CD14-positive monocyte (primary cell): ENCODE data around the gene MSRB1. TPM values are rescaled to one million over a fixed set of nuclear protein-coding genes. Genes with fewer than 3 reads are reported as not detected.

Experiments
- DNase-seq, 3 donors: peaks; one replicate each; pipeline ENCODE4 v3.0.0-alpha.2; 2011 to 2022
- H2AFZ ChIP-seq: 2 replicates; pipeline ENCODE4 v1.6.0; 2012; ENCODE audit warnings: mild to moderate bottlenecking, low read depth, low read length, inconsistent platforms; ENCODE audit not compliant: insufficient read depth, poor library complexity, severe bottlenecking
- H3K27ac ChIP-seq, 2 donors: 1 replicate in 1 of 2; 2 replicates in 1 of 2; pipeline ENCODE4 v1.5.1; 2012 to 2013; ENCODE audit warnings: low read length in 2 of 2, control low read depth in 1 of 2, inconsistent platforms in 1 of 2, low read depth in 1 of 2, mild to moderate bottlenecking in 1 of 2
- H3K27me3 ChIP-seq, 2 donors: one replicate each; pipeline versions ENCODE4 v1.6.0 to v1.6.1; 2011 to 2013; ENCODE audit warnings: low read length in 2 of 2; ENCODE audit not compliant: control insufficient read depth in 2 of 2, insufficient read depth in 2 of 2
- H3K36me3 ChIP-seq, 2 donors: replicated peaks in 1 of 2; 1 replicate in 1 of 2; 2 replicates in 1 of 2; pipeline versions ENCODE4 v1.5.1 to v1.6.1; 2012 to 2013; ENCODE audit warnings: low read length in 2 of 2, control low read depth in 1 of 2, inconsistent platforms in 1 of 2, mild to moderate bottlenecking in 1 of 2; ENCODE audit not compliant: insufficient read depth in 2 of 2, control insufficient read depth in 1 of 2
- H3K4me1 ChIP-seq, 2 donors: 1 replicate in 1 of 2; 2 replicates in 1 of 2; pipeline versions ENCODE4 v1.5.1 to v1.6.1; 2012 to 2013; ENCODE audit warnings: low read length in 2 of 2, control low read depth in 1 of 2, inconsistent platforms in 1 of 2, mild to moderate bottlenecking in 1 of 2, moderate library complexity in 1 of 2; ENCODE audit not compliant: insufficient read depth in 2 of 2, control insufficient read depth in 1 of 2
- H3K4me2 ChIP-seq: replicated peaks from 2 replicates; pipeline ENCODE3; 2012; ENCODE audit warnings: low read length, moderate library complexity, mild to moderate bottlenecking; ENCODE audit not compliant: poor library complexity, severe bottlenecking; ENCODE audit errors: extremely low read depth
- H3K4me3 ChIP-seq, 3 experiments: fragments of 200-600 bp in 1 of 3; sonication (generic) in 1 of 3; replicated peaks in 1 of 3; 1 replicate in 2 of 3; 2 replicates in 1 of 3; pipeline ENCODE4 v1.5.1; 2011 to 2013; ENCODE audit warnings: low read length in 3 of 3, mild to moderate bottlenecking in 3 of 3, control low read depth in 2 of 3, low read depth in 2 of 3, inconsistent platforms in 1 of 3, moderate library complexity in 1 of 3
- H3K79me2 ChIP-seq: 2 replicates; pipeline ENCODE4 v1.6.0; 2012; ENCODE audit warnings: mild to moderate bottlenecking, control low read depth, inconsistent platforms, low read length, moderate library complexity; ENCODE audit not compliant: insufficient read depth
- H3K9ac ChIP-seq: 2 replicates; pipeline ENCODE4 v1.6.0; 2017; ENCODE audit warnings: low read length, mild to moderate bottlenecking; ENCODE audit not compliant: insufficient read depth, poor library complexity, severe bottlenecking
- H3K9me3 ChIP-seq, 2 donors: replicated peaks in 1 of 2; 1 replicate in 1 of 2; 2 replicates in 1 of 2; pipeline versions ENCODE4 v1.5.1 to v1.6.1; 2012 to 2013; ENCODE audit warnings: low read length in 2 of 2, control low read depth in 1 of 2; ENCODE audit not compliant: control insufficient read depth in 1 of 2, insufficient read depth in 1 of 2
- H4K20me1 ChIP-seq: 2 replicates; pipeline ENCODE4 v1.6.0; 2012; ENCODE audit warnings: mild to moderate bottlenecking, low read length, control low read depth, moderate library complexity; ENCODE audit not compliant: insufficient read depth
- H3K27ac Mint-ChIP-seq, 7 donors: one replicate each; pipeline ENCODE4 v1.8.0; 2020; ENCODE audit warnings: mild to moderate bottlenecking in 7 of 7, mixed read lengths in 7 of 7, moderate library complexity in 6 of 7, inconsistent platforms in 2 of 7
- H3K27me3 Mint-ChIP-seq, 3 donors: one replicate each; pipeline ENCODE4 v1.8.0; 2021 to 2022; ENCODE audit warnings: low read depth in 3 of 3, mild to moderate bottlenecking in 3 of 3, mixed read lengths in 3 of 3, moderate library complexity in 3 of 3, inconsistent platforms in 1 of 3
- H3K36me3 Mint-ChIP-seq, 2 donors: one replicate each; pipeline ENCODE4 v1.8.0; 2020; ENCODE audit warnings: mixed read lengths in 2 of 2, inconsistent platforms in 1 of 2, mild to moderate bottlenecking in 1 of 2
- H3K4me1 Mint-ChIP-seq: one replicate; pipeline ENCODE4 v1.8.0; 2020; ENCODE audit warnings: mild to moderate bottlenecking, mixed read lengths
- H3K4me3 Mint-ChIP-seq, 2 donors: one replicate each; pipeline ENCODE4 v1.8.0; 2020; ENCODE audit warnings: mild to moderate bottlenecking in 2 of 2, mixed read lengths in 2 of 2, moderate library complexity in 1 of 2
- H3K9me3 Mint-ChIP-seq, 7 donors: one replicate each; pipeline ENCODE4 v1.8.0; 2020 to 2022; ENCODE audit warnings: mixed read lengths in 7 of 7, mild to moderate bottlenecking in 6 of 7, moderate library complexity in 6 of 7, inconsistent platforms in 2 of 7
- CTCF ChIP-seq: fragments of 200-600 bp; IDR thresholded peaks from one replicate; pipeline ENCODE4 v1.8.0; 2022; ENCODE audit warnings: antibody characterized with exemption, mild to moderate bottlenecking
- WGBS: methylation state at CpG from one replicate; pipeline ENCODE4 v1.1.5; 2013; ENCODE audit warnings: missing lambda C conversion rate; ENCODE audit not compliant: insufficient coverage; 5-methylcytosine and 5-hydroxymethylcytosine counted together
- intact Hi-C, 2 donors: fragments of 100-400 bp; cut with micrococcal nuclease; formaldehyde crosslinking; loops; one replicate each; pipeline versions ENCODE4 v1.15.0 to v1.15.1; 2023
- polyA plus RNA-seq, 3 donors: library from polyadenylated mRNA; depleted of rRNA in 1 of 3; unstranded in 2 of 3; stranded (reverse) in 1 of 3; fragments of 300-500 nt in 2 of 3; fragments of >200 nt in 1 of 3; fragmentation: Illumina TruSeq in 2 of 3; gene quantifications; 1 replicate in 2 of 3; 2 replicates in 1 of 3; pipeline ENCODE4 v1.2.3, GENCODE V29; 2012 to 2021

Gene MSRB1
- polyA plus RNA-seq, 3 donors: 116 to 427 (median 416) TPM

- WGBS: 96% methylated on average over 5 of the region's 10 CpGs
- H4K20me1 ChIP-seq: peaks cover 7% of the 10 kb centered on the region
- intact Hi-C loops: no loop called here
- peaks cover 46 to 60% (median 48%) of the 10 kb centered on the region in 3 donors for H3K27me3 Mint-ChIP-seq
- H3K27ac ChIP-seq: no peak overlapping the region
- no peak for TF ChIP-seq CTCF
- peaks cover 2 to 12% of the 10 kb centered on the region in 2 donors for H3K9me3 ChIP-seq
- no peak for DNase-seq
- H3K27ac Mint-ChIP-seq: no peak overlapping the region
- peaks cover 24 to 44% of the 10 kb centered on the region in 2 donors for H3K27me3 ChIP-seq
- peaks cover 30 to 35% of the 10 kb centered on the region in 2 donors for H3K36me3 Mint-ChIP-seq
- no peak overlapping the region for H3K4me3 Mint-ChIP-seq
- H3K4me1 Mint-ChIP-seq: peaks cover 31% of the 10 kb centered on the region
- no peak overlapping the region for H3K4me3 ChIP-seq
- peaks cover 12 to 18% of the 10 kb centered on the region in 2 donors for H3K36me3 ChIP-seq
- H3K4me1 ChIP-seq: peaks cover 38 to 46% of the 10 kb centered on the region in 2 donors
- H3K4me2 ChIP-seq: no peak overlapping the region
- H2AFZ ChIP-seq: no peak overlapping the region
- H3K79me2 ChIP-seq: no peaks in the 10 kb centered on the region
- H3K9me3 Mint-ChIP-seq: peaks cover 0 to 25% (median 14%) of the 10 kb centered on the region in 7 donors
- no peak overlapping the region for H3K9ac ChIP-seq
Measured at GRCh38 chr16:1987198-1987597, 44.2 kb upstream of the MSRB1 start.

GRCh38 chr16:1985466-1986150, 42.6 kb upstream of the MSRB1 start:
- Histone ChIP-seq H3K4me1 (peaks cover 25 to 32% of the 10 kb centered on the region in 2 donors), H3K4me2 (peak overlapping the region; percentile 99), H3K36me3 (peaks cover 12 to 18% of the 10 kb centered on the region in 2 donors), H2AFZ (no peak overlapping the region), H3K9me3 (peaks cover 2 to 24% of the 10 kb centered on the region in 2 donors), H3K4me3 (peak overlapping the region in 1 of 3 experiments; percentile 87), H4K20me1 (peaks cover 4% of the 10 kb centered on the region), H3K9ac (no peak overlapping the region), H3K79me2 (no peaks in the 10 kb centered on the region), H3K27me3 (peaks cover 32 to 49% of the 10 kb centered on the region in 2 donors), H3K27ac (no peak overlapping the region)
- intact Hi-C loops: no loop called here
- H3K4me1 Mint-ChIP-seq: peaks cover 22% of the 10 kb centered on the region
- H3K4me3 Mint-ChIP-seq: peak overlapping the region in 1 of 2 donors; percentile 75
- peaks cover 30 to 35% of the 10 kb centered on the region in 2 donors for H3K36me3 Mint-ChIP-seq
- no peak overlapping the region for H3K27ac Mint-ChIP-seq
- peaks cover 0 to 22% (median 10%) of the 10 kb centered on the region in 7 donors for H3K9me3 Mint-ChIP-seq
- no peak for DNase-seq
- no peak for TF ChIP-seq CTCF
- WGBS: 100% methylated on average over 14 of the region's 14 CpGs
- peaks cover 50 to 62% (median 53%) of the 10 kb centered on the region in 3 donors for H3K27me3 Mint-ChIP-seq
